Spleen (tissue), 7 donors: ENCODE results near the gene VPS50.

Experiments used
- POLR2A ChIP-seq, 3 donors: fragments of 450-650 bp; IDR thresholded peaks; one replicate each; pipeline ENCODE4 v1.5.1; 2017; ENCODE audit warnings: antibody characterized with exemption in 3 of 3, mild to moderate bottlenecking in 1 of 3
- TF ChIP-seq, protein P1 (sequence below), 11 experiments: fragments of 200-600 bp in 7 of 11; fragments of 450-650 bp in 4 of 11; sonication (generic) in 4 of 11; IDR thresholded peaks in 8 of 11; conservative IDR thresholded peaks in 3 of 11; 1 replicate in 7 of 11; 2 replicates in 4 of 11; pipeline versions ENCODE4 v1.4.0 to v1.8.0; 2016 to 2021; ENCODE audit warnings: antibody characterized with exemption in 11 of 11, inconsistent platforms in 4 of 11, mild to moderate bottlenecking in 1 of 11
- donor health status: DM: no; HTN: no; CAD: no; lungs with moderate emphysema.
- donor health status: DM: no; HTN: no; CAD: no.
- donor health status: DM: no; HTN: no; CAD: no.

- TF ChIP-seq POLR2A (IDR thresholded peaks at IDR 0.05) = no peak
- TF ChIP-seq, protein P1, sequence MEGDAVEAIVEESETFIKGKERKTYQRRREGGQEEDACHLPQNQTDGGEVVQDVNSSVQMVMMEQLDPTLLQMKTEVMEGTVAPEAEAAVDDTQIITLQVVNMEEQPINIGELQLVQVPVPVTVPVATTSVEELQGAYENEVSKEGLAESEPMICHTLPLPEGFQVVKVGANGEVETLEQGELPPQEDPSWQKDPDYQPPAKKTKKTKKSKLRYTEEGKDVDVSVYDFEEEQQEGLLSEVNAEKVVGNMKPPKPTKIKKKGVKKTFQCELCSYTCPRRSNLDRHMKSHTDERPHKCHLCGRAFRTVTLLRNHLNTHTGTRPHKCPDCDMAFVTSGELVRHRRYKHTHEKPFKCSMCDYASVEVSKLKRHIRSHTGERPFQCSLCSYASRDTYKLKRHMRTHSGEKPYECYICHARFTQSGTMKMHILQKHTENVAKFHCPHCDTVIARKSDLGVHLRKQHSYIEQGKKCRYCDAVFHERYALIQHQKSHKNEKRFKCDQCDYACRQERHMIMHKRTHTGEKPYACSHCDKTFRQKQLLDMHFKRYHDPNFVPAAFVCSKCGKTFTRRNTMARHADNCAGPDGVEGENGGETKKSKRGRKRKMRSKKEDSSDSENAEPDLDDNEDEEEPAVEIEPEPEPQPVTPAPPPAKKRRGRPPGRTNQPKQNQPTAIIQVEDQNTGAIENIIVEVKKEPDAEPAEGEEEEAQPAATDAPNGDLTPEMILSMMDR (IDR thresholded peaks at IDR 0.05 in 8 of 11, conservative IDR thresholded peaks at IDR 0.05 in 3 of 11) = no peak
These were observed 30.4 kb downstream of the VPS50 start for GRCh38 chr7:93262535-93262934.
